Endothelial cell of umbilical vein (primary cell): Measurements from ENCODE around the gene HADH.

Source experiments
- EZH2 ChIP-seq: IDR thresholded peaks from 2 replicates; pipeline ENCODE4 v1.6.1; 2012; ENCODE audit warnings: borderline replicate concordance, low read depth, mild to moderate bottlenecking, moderate library complexity, low read length, inconsistent platforms; ENCODE audit not compliant: severe bottlenecking
- FOS ChIP-seq: IDR thresholded peaks from 2 replicates; pipeline ENCODE4 v1.6.1; 2011; ENCODE audit warnings: mild to moderate bottlenecking, low read length, moderate library complexity, borderline replicate concordance; ENCODE audit not compliant: insufficient read depth
- GATA2 ChIP-seq: IDR thresholded peaks from 2 replicates; pipeline ENCODE4 v1.7.0; 2011; ENCODE audit warnings: low read depth, mild to moderate bottlenecking, moderate library complexity, mixed read lengths, low read length; ENCODE audit not compliant: insufficient read length, insufficient read depth
- MYC ChIP-seq: IDR thresholded peaks from one replicate; pipeline ENCODE4 v1.6.1; 2011; ENCODE audit warnings: mild to moderate bottlenecking, low read depth, low read length
- POLR2A ChIP-seq: IDR thresholded peaks from 2 replicates; pipeline ENCODE4 v1.6.1; 2012; ENCODE audit warnings: low read depth, mild to moderate bottlenecking, control low read depth, low read length
- POLR2AphosphoS5 ChIP-seq: IDR thresholded peaks from 2 replicates; pipeline ENCODE4 v1.6.1; 2012; ENCODE audit warnings: low read depth, mild to moderate bottlenecking, control low read depth, low read length, moderate library complexity; ENCODE audit not compliant: insufficient read depth
- TF ChIP-seq, protein P1 (sequence below), 2 donors: IDR thresholded peaks; 1 replicate in 1 of 2; 2 replicates in 1 of 2; pipeline ENCODE4 v1.5.1; 2011; ENCODE audit warnings: low read length in 2 of 2, mild to moderate bottlenecking in 2 of 2, moderate library complexity in 2 of 2, control low read depth in 1 of 2, inconsistent platforms in 1 of 2, low read depth in 1 of 2; ENCODE audit not compliant: insufficient read depth in 1 of 2; ENCODE audit errors: extremely low read depth in 1 of 2
- TF ChIP-seq, protein P2 (sequence below): IDR thresholded peaks from 2 replicates; pipeline ENCODE4 v1.6.1; 2011; ENCODE audit not compliant: insufficient read depth, insufficient read length

DNA sequence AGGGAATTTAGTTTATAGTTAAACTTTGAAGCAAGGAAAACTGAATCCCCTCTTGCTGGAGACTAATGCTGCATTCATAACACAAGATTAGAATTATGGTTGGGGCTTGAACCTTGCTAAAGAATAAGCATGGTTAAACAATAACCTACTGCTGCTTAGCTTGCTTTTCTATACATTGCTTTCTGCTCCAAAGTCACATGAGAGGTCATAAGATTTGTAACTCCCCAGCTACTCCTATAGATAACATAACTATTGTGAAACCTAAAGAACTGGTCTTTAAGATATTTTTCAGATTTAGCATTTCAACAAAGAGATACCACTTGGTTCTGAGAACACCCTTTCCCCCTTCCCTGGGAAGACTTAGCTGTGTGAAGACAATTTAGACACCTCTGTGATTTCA, 17.1 kb upstream of the HADH start:
- TF ChIP-seq, protein P1, sequence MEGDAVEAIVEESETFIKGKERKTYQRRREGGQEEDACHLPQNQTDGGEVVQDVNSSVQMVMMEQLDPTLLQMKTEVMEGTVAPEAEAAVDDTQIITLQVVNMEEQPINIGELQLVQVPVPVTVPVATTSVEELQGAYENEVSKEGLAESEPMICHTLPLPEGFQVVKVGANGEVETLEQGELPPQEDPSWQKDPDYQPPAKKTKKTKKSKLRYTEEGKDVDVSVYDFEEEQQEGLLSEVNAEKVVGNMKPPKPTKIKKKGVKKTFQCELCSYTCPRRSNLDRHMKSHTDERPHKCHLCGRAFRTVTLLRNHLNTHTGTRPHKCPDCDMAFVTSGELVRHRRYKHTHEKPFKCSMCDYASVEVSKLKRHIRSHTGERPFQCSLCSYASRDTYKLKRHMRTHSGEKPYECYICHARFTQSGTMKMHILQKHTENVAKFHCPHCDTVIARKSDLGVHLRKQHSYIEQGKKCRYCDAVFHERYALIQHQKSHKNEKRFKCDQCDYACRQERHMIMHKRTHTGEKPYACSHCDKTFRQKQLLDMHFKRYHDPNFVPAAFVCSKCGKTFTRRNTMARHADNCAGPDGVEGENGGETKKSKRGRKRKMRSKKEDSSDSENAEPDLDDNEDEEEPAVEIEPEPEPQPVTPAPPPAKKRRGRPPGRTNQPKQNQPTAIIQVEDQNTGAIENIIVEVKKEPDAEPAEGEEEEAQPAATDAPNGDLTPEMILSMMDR (IDR thresholded peaks at IDR 0.05; ENCODE audit: extremely low read depth in 1 of 2, insufficient read depth in 1 of 2, low read depth in 1 of 2, low read length in 2 of 2) = no peak
- no peak for TF ChIP-seq POLR2AphosphoS5
- no peak for TF ChIP-seq EZH2
- no peak for TF ChIP-seq POLR2A
- TF ChIP-seq, protein P2, sequence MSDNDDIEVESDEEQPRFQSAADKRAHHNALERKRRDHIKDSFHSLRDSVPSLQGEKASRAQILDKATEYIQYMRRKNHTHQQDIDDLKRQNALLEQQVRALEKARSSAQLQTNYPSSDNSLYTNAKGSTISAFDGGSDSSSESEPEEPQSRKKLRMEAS = no peak
- no peak for TF ChIP-seq FOS
- TF ChIP-seq MYC = no peak
- no peak for TF ChIP-seq GATA2
